OCI-LY7 (cell line): Measurements from ENCODE around the gene MAGI1. TPM values are rescaled to one million over a fixed set of nuclear protein-coding genes. Genes with fewer than 3 reads are reported as not detected.

Source experiments
- BruUV-seq: library from RNA; stranded (reverse); fragments of 400-500 nt; replicated peaks from 2 replicates; lab custom pipeline; 2021; lab: Mats Ljungman, UMichigan
- CTCF ChIA-PET: fragments of 300-600 bp; sonication (Branson Sonifier 250); formaldehyde crosslinking; loops from one replicate; lab custom pipeline; 2022; ENCODE audit warnings: antibody characterized with exemption; ENCODE audit not compliant: unreplicated experiment; lab: Charles Lee
- POLR2A ChIA-PET: fragments of 300-600 bp; sonication (Branson Sonifier 250); formaldehyde crosslinking; loops from one replicate; lab custom pipeline; 2022; ENCODE audit warnings: antibody characterized with exemption; lab: Charles Lee
- DNase-seq: peaks from one replicate; pipeline ENCODE4 v3.0.0-alpha.2; 2015; ENCODE audit warnings: low spot score
- H2AFZ ChIP-seq: fragments of 200-600 bp; sonication (generic), shearing (Covaris generic); 2 replicates; pipeline ENCODE4 v1.6.1; 2014; ENCODE audit warnings: mild to moderate bottlenecking, antibody characterized with exemption, low read length, moderate library complexity
- H3K27ac ChIP-seq: fragments of 200-600 bp; sonication (generic); 2 replicates; pipeline ENCODE4 v1.5.1; 2014; ENCODE audit warnings: mixed run types, low read depth, mild to moderate bottlenecking, moderate library complexity, low read length, inconsistent platforms; ENCODE audit not compliant: poor library complexity, severe bottlenecking
- H3K36me3 ChIP-seq: fragments of 200-600 bp; sonication (generic); 2 replicates; pipeline ENCODE4 v1.6.1; 2014; ENCODE audit warnings: mild to moderate bottlenecking, antibody characterized with exemption, low read length, moderate library complexity, mixed read lengths; ENCODE audit not compliant: insufficient read depth
- H3K4me1 ChIP-seq: fragments of 200-600 bp; sonication (generic); 2 replicates; pipeline ENCODE4 v1.5.1; 2014; ENCODE audit warnings: mild to moderate bottlenecking, low read length; ENCODE audit not compliant: insufficient read depth, poor library complexity, severe bottlenecking
- H3K4me2 ChIP-seq: fragments of 200-600 bp; sonication (generic); 2 replicates; pipeline ENCODE4 v1.6.1; 2014; ENCODE audit warnings: mild to moderate bottlenecking, low read length
- H3K4me3 ChIP-seq: fragments of 200-600 bp; sonication (generic); 2 replicates; pipeline ENCODE4 v1.5.1; 2014; ENCODE audit warnings: mild to moderate bottlenecking, low read depth, low read length; ENCODE audit not compliant: poor library complexity, severe bottlenecking
- H3K79me2 ChIP-seq: fragments of 200-600 bp; sonication (generic); 2 replicates; pipeline ENCODE4 v1.6.1; 2016; ENCODE audit warnings: low read depth, mild to moderate bottlenecking, low read length, moderate library complexity, mixed read lengths; ENCODE audit not compliant: insufficient read depth
- H3K9me2 ChIP-seq: fragments of 200-600 bp; sonication (generic); 2 replicates; pipeline ENCODE4 v1.6.1; 2016; ENCODE audit warnings: mild to moderate bottlenecking, low read length, mixed read lengths; ENCODE audit not compliant: insufficient read depth
- H3K9me3 ChIP-seq: fragments of 200-600 bp; sonication (generic); 2 replicates; pipeline ENCODE4 v1.6.1; 2014; ENCODE audit warnings: mild to moderate bottlenecking, mixed run types, low read length, mixed read lengths
- H4K20me1 ChIP-seq: fragments of 200-600 bp; sonication (generic); 2 replicates; pipeline ENCODE4 v1.6.1; 2014; ENCODE audit warnings: mild to moderate bottlenecking, antibody characterized with exemption, low read length, moderate library complexity, mixed read lengths; ENCODE audit not compliant: insufficient read depth
- EZH2phosphoT487 ChIP-seq: fragments of 200-600 bp; sonication (generic); IDR thresholded peaks from 2 replicates; pipeline ENCODE4 v1.6.1; 2018; ENCODE audit warnings: low read depth, borderline replicate concordance, mild to moderate bottlenecking, mixed run types, antibody characterized with exemption, low read length, moderate library complexity, mixed read lengths
- intact Hi-C: fragments of 100-400 bp; cut with micrococcal nuclease; formaldehyde crosslinking; loops from one replicate; pipeline ENCODE4 v1.10.0; 2022; ENCODE audit not compliant: unreplicated experiment
- total RNA-seq, 2 experiments: library from RNA; depleted of rRNA in 1 of 2; stranded (reverse); fragments of >200 nt in 1 of 2; shearing (Covaris generic) in 1 of 2; gene quantifications; 2 replicates each; pipeline ENCODE4 v1.2.3, GENCODE V29; 2014 to 2022
- TF ChIP-seq, protein P1 (sequence below): fragments of 200-600 bp; sonication (generic); conservative IDR thresholded peaks from 2 replicates; pipeline ENCODE4 v1.5.1; 2014; ENCODE audit warnings: mild to moderate bottlenecking, antibody characterized with exemption, low read length, moderate library complexity, mixed read lengths

The MAGI1 gene
- total RNA-seq, 2 experiments from 2014 or later = 0.63 to 2.5 TPM

DNA sequence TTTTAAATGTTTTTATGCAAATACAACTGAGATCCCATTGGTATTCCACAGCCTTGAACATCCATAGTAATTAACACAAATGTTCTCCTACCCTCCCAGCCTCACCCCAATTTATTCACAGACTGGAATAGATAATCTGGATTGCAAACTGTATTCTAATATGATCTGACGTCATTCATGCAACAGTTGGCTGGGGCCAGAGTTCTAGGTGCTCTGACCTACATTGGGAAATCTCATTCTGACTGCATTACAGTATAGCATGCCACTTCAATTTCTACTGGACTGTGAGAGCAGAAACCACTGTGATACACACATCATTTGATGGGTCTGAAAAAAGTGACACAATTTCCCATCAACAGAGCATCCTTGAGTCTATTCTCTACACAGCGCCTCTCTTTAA lies 403.1 kb downstream of the MAGI1 start:
- POLR2A ChIA-PET = no interaction called here
- no peak for DNase-seq

DNA sequence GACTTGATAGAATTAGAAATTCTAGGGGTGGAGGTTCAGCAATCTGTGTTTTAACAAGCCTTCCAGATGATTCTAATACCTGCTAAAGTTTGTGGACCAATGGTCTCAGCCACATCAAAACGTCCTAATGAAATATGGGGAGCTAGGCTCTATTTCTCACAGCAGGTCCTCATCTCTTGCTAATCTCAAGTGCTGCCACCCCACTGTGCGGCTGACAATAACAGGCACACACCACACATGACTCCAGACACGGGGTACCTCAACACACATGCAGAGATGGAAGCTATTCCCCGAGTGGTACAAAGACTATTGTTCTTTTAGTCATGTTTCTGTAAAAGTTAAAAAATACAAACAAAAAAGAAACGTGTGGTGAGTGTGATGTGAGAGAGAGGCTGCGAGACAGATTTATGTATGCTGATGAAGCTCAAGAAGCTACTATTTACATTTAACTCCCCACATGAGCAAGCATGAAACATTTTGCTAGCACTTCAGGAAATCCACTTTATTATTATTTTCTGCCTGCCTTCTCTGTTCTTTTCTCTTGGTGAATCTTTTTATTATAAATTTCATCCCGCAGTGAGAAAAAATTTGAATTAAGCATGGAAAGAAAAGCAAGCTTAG lies 405.6 kb downstream of the MAGI1 start:
- intact Hi-C loops = no loop called here
- Histone ChIP-seq H3K36me3 (no peaks in the 10 kb centered on the region), H3K4me3 (no peak overlapping the region), H3K4me1 (no peaks in the 10 kb centered on the region), H3K79me2 (no peaks in the 10 kb centered on the region), H3K9me2 (no peaks in the 10 kb centered on the region), H3K9me3 (no peaks in the 10 kb centered on the region), H4K20me1 (no peaks in the 10 kb centered on the region), H3K27ac (no peak overlapping the region), H3K4me2 (no peak overlapping the region), H2AFZ (no peak overlapping the region)
- CTCF ChIA-PET = no interaction called here
- DNase-seq = no peak
- TF ChIP-seq, protein P1, sequence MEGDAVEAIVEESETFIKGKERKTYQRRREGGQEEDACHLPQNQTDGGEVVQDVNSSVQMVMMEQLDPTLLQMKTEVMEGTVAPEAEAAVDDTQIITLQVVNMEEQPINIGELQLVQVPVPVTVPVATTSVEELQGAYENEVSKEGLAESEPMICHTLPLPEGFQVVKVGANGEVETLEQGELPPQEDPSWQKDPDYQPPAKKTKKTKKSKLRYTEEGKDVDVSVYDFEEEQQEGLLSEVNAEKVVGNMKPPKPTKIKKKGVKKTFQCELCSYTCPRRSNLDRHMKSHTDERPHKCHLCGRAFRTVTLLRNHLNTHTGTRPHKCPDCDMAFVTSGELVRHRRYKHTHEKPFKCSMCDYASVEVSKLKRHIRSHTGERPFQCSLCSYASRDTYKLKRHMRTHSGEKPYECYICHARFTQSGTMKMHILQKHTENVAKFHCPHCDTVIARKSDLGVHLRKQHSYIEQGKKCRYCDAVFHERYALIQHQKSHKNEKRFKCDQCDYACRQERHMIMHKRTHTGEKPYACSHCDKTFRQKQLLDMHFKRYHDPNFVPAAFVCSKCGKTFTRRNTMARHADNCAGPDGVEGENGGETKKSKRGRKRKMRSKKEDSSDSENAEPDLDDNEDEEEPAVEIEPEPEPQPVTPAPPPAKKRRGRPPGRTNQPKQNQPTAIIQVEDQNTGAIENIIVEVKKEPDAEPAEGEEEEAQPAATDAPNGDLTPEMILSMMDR = no peak
- no peak for TF ChIP-seq EZH2phosphoT487
- no TSS peak for BruUV-seq
- POLR2A ChIA-PET = interaction anchor here (0.8 kb wide), 1 partner anchor 9 kb away, joined by 3 read pairs; no protein-coding TSS in a partner anchor

More for the DNA sequence above, 403.1 kb downstream of the MAGI1 start:
- Histone ChIP-seq H3K36me3 (no peaks in the 10 kb centered on the region), H3K27ac (no peak overlapping the region), H3K4me1 (no peaks in the 10 kb centered on the region), H3K4me2 (no peak overlapping the region), H2AFZ (no peak overlapping the region), H3K9me3 (no peaks in the 10 kb centered on the region), H3K9me2 (no peaks in the 10 kb centered on the region), H3K79me2 (no peaks in the 10 kb centered on the region), H3K4me3 (no peak overlapping the region), H4K20me1 (no peaks in the 10 kb centered on the region)
- CTCF ChIA-PET = no interaction called here
- intact Hi-C loops = no loop called here
- BruUV-seq = no TSS peak
- no peak for TF ChIP-seq EZH2phosphoT487
- TF ChIP-seq, protein P1 = no peak

DNA sequence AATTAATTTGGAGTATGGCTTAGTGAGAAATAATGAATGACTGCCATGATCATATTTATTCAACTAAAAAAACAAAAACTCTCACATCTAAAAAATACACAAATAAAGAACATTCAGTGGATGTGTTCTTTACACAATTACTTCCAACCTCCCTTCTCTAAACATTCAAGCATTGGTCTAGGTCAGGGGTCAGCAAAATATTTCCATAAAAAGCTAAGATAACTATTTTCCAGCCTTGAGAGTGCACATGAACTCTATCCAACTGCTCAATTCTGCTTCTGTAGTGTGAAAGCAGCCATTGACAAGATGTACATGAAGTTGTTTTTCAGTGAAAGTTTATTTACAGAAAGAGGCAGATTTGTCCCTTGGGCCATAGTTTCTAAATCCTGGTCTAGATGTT lies 406.3 kb downstream of the MAGI1 start:
- BruUV-seq = no TSS peak
- Histone ChIP-seq H3K79me2 (no peaks in the 10 kb centered on the region), H3K4me1 (no peaks in the 10 kb centered on the region), H3K4me2 (no peak overlapping the region), H4K20me1 (no peaks in the 10 kb centered on the region), H3K9me2 (no peaks in the 10 kb centered on the region), H3K9me3 (no peaks in the 10 kb centered on the region), H3K36me3 (no peaks in the 10 kb centered on the region), H3K4me3 (no peak overlapping the region), H2AFZ (no peak overlapping the region), H3K27ac (no peak overlapping the region)
- TF ChIP-seq, protein P1 = no peak
- no peak for TF ChIP-seq EZH2phosphoT487
- ChIA-PET POLR2A (interaction anchor here (0.8 kb wide), 1 partner anchor 10 kb away, joined by 3 read pairs; no protein-coding TSS in a partner anchor), CTCF (no interaction called here)
- no peak for DNase-seq
- intact Hi-C loops = no loop called here
